Activated naive CD8-positive, alpha-beta T cell treated with anti-CD3 and anti-CD28 coated beads, Interleukin-2, amount 50 U/mL, for 16 hours (primary cell): ENCODE measurements around the gene COL4A1.

ENCODE experiments used
- DNase-seq: peaks from one replicate; pipeline ENCODE4 v3.0.0-alpha.2; 2020; ENCODE audit warnings: low read depth, low spot score

The COL4A1 gene

DNA sequence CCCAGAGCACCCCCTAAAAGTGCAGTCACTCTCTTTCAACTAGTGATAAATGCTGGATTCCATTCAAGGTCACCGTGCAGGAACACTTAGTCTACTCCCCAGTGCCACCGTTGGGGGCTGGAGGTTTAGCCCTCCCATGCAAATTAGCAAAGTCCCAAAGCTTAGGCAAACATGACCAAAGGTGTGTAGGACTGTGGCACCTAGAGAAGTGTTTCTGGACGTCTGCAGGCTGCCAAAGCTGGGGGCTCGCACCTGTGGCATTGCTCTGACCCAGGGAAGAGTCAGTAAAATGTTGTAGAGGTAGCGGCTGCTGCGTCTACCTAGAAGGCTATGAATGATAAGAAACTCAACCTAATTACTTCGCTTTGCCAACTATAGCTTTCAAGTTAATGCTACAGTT is 13.9 kb downstream of the COL4A1 start:
- DNase-seq: no peak

DNA sequence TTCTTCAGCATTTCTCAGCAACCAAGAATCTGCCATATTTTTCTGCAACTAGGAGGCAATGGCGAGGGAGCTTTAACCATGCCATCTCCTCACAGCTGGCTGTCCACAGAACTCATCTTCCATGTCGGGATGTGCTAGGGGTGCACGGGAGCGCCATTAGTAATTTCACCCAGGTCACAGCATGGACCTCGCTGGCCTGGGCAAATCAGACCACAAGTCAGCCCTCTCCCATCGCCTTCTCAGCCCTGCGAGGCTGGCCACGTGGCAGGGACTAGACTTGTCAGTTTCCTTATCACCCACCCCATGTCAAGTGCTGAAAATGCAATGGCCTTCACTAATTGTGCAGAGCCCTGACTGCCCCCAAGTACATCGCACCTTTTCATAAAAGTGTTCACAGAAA is 15.7 kb downstream of the COL4A1 start:
- DNase-seq: no peak

DNA sequence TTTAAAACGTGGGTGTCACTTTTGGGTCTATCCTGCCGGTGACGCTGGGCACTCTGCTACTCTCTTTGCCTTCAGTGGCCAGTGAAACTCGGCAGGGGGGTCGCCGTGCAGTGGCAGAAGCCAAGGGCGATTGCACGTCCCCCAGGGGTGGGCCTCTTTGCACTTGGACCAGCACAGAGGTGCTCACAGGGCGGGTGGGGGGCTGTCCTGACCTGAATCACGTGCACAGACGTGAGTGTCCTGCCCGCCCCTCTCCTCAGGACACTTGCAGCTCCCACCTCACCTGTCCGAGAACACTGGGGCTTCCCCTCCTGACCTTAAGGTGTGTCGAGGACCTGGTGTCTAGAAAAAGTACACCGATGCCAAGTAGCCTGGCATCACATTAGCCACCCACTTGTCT is 16.1 kb downstream of the COL4A1 start:
- no peak for DNase-seq

DNA sequence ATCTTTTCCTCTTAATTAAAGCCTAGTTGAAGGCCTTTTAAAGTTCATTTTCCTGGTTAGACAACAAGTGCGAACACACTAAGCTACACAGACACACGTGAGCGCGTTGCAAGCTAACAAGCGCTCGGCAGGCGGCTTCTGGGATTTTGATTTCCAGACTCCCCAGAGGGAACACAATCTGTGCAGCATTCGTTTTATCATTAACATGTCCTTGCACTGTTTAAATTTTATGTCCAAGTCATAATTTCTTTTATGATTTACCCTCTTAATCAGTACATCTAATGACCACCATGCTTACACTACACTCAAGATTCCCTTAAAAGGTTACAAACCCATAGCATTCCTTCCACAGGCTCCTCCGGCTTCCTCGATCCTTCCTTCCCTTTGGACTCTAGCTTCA is 16.8 kb downstream of the COL4A1 start:
- no peak for DNase-seq

DNA sequence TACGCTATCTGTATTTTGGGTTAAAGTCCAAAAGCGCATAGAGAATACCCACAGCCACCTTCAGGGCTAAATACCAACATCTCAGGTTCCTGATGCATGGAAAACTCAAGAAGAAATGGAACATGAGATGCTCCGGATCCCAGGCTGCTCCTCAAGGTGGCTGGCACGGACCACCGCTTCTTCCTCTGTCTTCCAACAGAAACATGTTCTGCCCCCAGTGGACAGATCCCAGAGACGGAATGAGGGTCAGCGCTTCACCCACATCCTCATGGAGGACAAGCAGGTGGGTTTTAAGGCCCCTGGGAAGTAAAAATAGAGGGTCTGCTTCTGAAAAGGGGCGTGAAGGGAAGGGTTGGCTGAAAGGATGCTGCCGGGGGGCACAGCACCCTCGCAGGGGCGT is 17.3 kb downstream of the COL4A1 start:
- no peak for DNase-seq

DNA sequence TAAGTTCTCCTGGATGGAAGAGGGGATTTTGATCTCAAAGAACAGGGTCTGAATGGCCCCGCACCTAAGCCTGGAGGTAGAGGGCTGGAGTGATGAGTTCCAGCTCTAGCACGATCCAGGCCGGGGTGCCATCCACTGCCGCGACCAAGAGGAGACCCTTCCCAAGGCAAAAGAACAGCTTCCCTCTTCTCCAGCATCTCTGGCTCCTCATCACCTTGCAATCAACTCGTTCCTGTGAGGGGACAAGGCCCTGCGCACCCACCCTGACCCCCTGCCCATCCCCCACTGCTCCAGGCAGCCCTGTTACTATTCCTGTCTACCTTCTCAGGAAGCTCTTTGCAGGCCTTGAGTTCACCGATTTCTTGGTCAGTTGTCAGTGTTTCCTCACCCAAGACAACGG is 17.8 kb downstream of the COL4A1 start:
- DNase-seq: no peak

DNA sequence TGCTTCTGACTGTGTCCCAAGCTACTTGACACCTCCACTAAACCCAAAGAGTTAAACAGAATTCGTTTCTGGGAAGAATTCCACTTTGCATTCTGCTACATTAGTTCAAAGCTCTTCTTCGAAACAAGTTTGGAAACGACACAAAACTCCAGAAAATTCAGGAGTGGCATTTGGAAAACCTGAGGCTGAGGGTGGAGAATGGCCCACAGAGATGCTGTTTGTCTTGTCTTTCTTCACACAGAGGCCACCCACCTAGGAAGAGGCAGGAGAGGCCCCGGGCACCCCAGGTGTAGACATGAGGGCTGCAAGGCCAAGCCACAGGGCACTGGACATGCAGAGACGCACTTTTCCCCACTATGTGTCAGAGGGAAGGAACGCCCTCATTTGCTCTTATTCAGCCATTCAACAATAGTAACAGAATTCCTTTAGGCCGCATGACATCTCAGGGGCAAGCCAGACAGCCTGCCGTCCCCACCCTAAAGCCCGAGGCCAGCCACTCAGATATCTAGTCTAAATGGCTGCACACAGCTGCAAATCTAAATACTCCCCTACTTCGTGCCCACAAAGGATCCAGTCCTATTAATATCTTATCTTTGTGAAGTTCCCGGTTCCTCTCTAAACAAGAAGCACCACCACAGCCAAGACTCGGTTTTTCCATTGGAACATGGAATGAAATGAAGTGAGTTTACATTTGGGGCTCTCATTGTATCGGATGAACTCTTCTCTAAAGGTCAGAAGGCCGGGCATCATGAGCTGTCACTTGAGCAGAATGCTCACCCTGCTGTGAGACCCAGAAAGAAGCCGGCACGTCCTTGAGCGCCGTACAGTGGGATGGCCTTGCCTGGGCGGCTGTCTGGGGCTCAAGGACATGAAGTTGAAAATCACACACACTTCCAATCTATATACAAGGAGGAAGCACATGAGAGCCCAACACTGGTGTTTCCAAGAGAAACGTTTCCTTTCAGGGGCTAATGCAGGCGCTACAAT is 19.8 kb downstream of the COL4A1 start:
- no peak for DNase-seq

DNA sequence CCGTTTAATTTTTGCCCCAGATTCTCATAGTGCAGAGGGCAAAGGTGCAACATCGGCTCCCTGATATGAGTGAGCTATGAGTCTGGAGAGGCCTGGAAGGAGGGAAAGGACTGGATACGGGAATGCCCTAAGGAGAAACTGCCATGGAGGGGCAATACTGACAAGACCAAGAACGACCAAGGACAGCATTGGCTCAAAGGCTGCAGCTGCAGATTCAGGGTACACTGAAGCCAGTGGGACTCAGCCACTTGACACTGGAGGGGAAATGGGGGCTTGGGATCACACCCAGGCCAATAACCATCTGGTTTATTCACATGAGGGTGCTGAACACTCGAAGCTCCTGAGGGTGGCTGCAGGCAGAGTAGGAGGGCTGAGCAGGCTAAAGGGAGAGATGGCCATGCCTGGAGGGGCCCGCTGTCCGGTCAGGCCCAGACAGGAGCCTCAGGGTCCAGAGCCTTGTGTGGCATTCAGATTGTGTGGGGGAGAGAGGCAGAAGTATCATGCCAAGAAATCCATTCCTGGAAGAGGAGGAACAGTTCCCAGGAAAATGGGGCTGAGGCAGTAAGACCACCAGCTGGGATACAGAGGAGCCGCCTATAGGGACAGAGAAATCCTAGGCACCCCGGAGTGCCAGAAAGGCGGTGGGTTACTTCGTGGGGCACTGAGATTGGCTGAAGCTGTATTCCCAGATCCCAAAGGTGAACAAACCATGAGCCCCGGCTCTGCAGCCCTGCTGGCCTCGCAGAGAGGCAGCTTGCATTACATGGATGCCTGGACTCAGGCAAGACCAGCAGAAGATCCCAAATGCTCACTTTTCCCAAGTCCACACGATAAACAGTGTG is 20.7 kb downstream of the COL4A1 start:
- DNase-seq: no peak

DNA sequence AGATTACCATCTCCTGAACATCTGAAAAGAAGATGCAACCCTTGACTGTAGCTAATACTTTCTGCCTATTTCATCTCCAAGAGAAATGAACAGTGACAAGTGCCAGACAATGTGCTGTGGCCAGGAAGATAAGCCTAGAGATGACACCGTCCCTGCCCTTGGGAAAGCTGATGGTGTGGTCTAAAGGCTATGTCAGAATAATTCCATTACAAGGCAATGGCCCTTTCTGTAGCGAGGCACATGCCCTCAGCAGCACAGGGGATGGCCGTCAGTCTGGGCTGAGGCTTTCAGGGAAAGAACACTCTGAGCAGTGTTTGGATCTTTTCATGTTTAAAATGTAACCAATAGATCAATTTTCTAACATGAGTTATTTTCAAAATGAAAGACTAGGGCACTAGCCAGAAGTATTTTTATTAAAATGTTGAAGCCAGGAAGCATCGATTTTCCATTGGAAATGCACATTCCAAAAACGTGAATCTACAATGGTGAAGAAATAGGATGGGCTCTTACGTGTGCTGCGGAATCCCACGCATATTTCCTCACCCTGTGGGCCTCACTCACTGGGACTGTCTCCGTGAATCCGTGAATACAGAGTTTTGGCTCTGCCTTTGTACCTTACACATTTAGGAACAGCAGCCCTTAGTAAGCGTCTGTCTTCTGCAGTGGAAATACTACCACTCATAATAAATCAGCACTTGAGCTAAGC is 22.0 kb downstream of the COL4A1 start:
- DNase-seq: no peak

DNA sequence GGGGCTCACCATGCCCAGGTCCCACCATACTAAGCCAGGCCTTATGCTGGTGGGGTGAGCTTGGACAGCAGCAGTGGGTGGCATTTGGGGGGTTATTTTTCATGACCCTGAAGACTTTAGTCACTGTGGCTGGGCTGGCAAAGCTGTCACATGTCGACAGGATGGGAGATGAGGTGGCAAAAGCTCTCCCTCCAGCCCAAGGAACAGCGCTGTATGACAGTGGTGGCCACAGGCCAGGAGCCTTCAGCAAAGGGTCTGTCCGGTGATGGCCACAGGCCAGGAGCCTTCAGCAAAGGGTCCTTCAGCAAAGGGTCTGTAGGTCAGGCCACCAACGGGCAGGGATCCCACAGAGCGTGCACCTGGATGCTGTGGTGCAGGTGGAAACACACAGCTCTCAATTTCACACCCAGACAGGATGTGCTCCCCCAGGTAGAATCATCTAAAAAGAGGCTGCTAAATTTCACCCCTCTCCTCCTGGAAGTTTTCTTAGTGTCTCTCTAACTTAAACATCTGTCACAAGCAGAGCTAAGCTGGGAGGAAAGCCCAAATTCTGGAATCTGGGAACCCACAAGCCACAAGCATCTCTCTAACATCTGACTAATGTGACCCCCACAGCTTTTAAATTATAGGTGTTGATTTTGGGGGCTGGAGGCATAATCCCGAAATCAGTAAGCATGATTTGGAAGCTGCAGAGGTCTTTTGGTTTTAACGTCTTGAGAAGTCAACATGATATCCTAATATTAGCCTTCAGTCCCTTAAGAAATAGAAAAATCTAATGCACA is 23.0 kb downstream of the COL4A1 start:
- DNase-seq: no peak

DNA sequence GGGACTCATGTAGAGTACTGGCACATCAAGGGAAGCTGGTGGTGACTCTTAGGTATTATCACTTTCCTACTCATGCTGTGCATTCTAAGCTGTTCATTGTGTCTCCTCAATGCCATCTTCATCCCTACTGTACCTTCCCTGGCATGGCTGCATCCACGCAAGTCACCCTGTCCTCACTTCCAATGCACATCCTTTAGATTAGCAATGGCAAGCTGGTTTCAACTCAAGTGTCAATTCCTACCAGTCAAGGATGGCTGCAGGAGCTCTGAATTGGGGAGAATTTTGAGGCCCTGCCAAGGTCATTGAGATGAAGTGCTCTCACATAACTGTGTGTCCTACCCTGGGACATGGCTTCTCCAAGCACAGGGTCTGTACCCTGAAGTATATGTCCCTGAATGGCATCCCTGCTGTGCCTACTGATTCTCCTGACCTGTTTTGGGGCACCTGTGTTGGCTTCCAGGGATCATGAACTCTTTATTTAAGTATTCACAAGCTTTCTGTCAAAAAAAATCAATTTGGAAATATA is 24.6 kb downstream of the COL4A1 start:
- DNase-seq: no peak

DNA sequence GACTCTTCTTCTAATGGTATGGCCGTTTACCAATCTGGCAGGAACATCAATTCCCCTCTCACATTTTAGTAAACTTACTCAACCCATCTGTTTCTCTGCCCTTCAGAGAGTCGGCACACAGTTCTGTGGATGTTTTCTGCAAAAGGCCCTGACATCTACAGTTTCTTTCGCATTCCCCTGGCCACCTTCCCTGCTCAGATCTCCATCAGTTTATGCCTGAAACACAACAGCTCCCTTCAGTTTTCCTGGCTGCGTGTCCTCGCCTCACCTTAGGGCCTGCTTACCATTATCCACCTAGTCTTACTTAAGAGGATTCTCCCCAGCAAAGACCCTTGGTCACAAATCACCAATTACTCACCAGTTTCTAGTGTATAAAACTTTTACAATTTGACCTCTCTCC is 25.2 kb downstream of the COL4A1 start:
- no peak for DNase-seq

DNA sequence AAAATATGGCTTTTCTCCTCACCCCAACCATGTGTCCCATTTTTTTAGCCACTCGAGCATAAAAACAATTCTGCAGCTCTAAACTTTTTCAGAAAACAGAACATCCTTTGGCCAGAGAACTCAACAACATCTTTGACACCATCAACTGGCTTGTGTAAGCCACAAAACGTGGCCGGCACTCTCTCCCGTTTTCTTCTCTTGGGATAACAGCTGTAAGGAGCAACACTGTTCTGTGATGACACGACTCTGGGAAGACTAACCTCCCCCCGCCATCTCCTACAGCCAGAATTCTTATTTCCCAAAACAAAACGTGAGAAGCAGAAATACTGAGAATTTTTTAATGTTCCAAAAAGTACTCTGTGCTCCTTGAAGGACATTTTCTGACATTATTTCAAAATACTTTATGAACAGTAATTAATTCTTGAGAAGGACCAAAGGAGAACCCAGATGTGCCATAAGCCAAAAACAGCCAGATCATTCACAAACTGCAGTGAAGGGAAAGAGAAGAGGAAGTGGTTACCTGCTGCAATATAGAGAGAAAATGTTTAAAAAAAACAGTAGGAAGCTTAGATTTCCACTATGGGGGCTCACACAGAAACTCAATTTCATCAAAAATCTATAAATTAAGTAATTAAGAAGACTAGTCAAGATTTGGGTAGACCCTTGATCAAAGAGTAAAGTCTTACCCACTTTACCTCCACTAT is 25.8 kb downstream of the COL4A1 start:
- no peak for DNase-seq

DNA sequence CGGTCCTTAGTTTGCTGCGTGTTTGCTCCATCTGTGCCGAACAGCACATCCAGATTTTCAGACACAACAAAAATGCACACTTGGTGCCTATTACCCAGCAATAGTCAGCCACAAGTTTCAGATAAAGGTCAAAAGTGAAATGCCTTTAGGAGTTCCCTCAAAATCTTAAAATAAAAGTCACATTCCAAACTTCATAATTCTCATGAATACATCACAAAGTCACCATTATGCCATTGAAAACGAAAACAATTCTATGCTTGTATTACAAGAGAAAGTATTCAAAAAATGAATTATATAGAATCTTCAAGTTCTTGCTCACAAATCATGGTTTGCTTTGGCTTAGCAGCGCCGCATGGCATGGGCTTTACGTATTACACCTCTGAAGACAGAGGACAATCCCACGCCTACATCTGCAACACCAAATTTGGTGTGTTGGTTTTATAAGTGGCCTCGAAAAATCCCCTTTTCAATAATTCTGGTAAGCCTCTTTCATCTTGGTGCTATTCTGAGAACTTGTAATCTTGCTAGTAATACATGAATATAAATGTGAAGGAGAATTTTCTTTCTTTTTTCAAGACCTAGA is 26.6 kb downstream of the COL4A1 start:
- DNase-seq: no peak

DNA sequence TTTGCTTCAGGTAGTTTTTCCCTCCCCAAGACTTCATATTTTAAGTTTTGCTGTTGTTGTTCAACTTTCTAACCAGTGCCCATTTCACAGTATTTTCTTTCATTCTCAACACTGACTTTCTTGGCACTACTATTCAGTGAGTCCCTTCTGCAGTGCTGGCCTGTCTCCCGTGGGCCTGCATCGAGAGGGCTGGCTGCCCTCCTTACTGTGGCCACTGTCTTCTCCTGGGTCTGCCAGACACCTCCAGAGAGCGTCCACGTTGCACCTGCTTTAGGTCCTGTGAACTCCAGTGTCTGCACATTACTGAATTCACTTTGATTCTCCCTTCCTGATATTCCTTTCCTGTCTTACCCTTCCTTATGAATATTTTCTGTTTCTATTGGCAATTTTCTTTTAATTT is 27.3 kb downstream of the COL4A1 start:
- DNase-seq: no peak

DNA sequence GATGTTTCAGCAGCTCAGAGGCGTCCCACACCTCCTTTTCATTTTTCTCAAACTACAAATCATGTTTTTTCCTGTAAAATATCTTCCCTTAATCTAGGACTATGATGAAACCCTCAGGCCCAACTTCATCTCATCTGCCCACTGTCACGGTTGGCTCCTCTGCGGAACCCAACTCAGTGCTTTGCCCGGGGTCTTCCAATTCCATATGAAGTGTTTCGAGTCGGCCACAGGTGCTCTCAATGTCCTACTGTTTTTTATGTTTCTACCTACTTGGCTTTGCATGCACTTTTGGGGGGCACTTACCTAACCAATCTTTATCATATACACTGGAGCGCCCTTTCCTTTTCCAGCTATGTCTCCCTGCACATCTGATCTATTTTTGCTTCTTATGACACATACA is 28.1 kb downstream of the COL4A1 start:
- DNase-seq: no peak

DNA sequence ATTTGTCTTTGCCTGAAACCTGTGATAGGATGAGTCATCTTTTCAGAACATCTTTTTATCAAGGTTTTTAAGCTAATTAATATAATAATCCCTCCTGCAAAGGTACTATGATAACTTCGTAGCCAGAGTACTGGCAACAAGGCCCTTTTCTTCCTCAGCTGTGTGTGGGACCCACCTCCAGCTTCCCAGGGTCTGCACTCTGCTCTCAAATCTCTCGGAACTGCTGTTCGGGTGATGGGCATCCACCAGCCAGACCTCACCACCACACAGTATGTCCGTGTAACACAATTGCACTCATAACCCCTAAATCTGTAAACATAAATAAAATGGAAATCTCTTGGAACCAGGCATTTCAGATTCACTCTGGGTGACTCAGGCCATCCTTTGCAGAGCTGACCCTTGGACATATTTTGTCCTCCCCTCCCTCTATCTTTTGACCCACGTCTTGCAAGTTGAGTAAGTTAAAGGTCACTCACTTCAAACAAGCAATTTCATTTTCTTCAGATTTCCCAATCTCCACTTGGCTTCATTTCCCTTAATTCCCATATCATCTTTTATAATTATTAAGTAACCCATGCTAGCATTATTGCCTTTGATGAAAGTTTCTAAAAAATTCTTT is 29.5 kb downstream of the COL4A1 start:
- no peak for DNase-seq

DNA sequence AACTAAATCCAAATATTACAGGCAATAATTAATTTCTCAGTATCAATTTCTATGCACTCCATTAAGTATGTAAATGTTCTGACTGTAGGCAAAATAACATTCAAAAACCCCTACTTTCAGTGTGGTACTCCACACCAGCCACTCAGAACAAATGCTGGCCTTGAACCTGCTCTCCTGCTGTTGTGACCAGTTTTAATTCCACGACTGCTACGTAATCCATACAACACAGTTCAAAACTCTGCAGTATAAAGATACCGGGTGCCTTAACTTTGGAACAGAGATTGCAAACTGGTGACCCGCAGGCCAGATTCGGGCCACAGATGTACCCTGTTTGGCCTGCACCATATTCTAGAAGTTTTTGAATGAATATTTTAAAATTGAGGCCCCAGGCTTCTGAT is 30.4 kb downstream of the COL4A1 start:
- no peak for DNase-seq

DNA sequence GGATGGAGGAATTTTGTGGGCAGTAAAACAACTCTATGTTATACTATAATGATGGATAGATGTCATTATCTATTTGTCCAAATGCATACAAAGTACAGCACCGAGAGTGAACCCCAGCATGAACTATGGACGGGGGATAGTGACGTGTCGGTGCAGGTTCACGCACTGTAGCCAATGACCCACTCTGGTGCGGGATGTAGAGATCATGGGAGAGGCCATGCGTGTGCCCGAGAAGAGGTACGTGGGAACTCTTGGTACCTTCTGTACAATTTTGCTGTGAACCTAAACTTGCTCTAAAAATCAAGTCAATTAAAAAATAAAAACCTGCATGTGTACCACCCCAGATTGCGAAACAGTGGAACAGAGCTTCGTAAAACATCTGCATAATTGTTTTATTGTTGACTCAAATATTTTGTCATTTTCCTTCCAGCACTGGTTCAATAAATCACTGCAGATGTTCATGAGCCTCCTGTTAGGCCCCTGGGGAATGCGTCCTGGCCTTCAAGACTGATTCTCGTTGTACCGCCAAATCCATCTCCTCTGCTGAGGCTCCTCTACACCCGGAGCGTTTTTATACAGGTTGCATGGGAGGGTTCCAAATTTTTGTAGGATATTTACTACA is 30.9 kb downstream of the COL4A1 start:
- no peak for DNase-seq
